ENCODE measurements around the gene EIF5.
A peak's percentile ranks its signal among the peaks of the same experiment; 100 is the strongest.

Gene EIF5

GRCh38 chr14:103333754-103334643, at the start of gene EIF5:
Gene EIF5 (plus strand): TSS chr14:103334237. CDS start chr14:103335861, 1,624 bp downstream.
- DNase-seq, result peak; percentile 99

GRCh38 chr14:103284574-103285467, 49.2 kb upstream of the EIF5 start:
- DNase-seq, result no peak

GRCh38 chr14:103286460-103286859, 47.6 kb upstream of the EIF5 start:
- DNase-seq, result no peak

GRCh38 chr14:103286968-103287850, 46.8 kb upstream of the EIF5 start:
- DNase-seq, result no peak

GRCh38 chr14:103288076-103288766, 45.8 kb upstream of the EIF5 start:
- no peak for DNase-seq

- no peak for DNase-seq
Observed at GRCh38 chr14:103290056-103290455, 44.0 kb upstream of the EIF5 start.

- DNase-seq, result no peak
Observed at GRCh38 chr14:103290494-103290893, 43.5 kb upstream of the EIF5 start.

GRCh38 chr14:103290961-103291360, 43.1 kb upstream of the EIF5 start:
- no peak for DNase-seq

GRCh38 chr14:103292426-103293374, 41.3 kb upstream of the EIF5 start:
- peak; percentile 77 for DNase-seq

- no peak for DNase-seq
Observed at GRCh38 chr14:103293465-103293864, 40.6 kb upstream of the EIF5 start.

- DNase-seq, result no peak
Observed at GRCh38 chr14:103294091-103294490, 39.9 kb upstream of the EIF5 start.

GRCh38 chr14:103296007-103296406, 38.0 kb upstream of the EIF5 start:
- DNase-seq, result no peak

GRCh38 chr14:103296987-103297386, 37.0 kb upstream of the EIF5 start:
- DNase-seq, result no peak

- DNase-seq, result no peak
Observed at GRCh38 chr14:103298620-103299019, 35.4 kb upstream of the EIF5 start.

- no peak for DNase-seq
Observed at GRCh38 chr14:103301512-103302354, 32.3 kb upstream of the EIF5 start.

- no peak for DNase-seq
Observed at GRCh38 chr14:103302966-103303365, 31.1 kb upstream of the EIF5 start.

- no peak for DNase-seq
Observed at GRCh38 chr14:103304706-103305105, 29.3 kb upstream of the EIF5 start.

- DNase-seq, result no peak
Observed at GRCh38 chr14:103308717-103309616, 25.1 kb upstream of the EIF5 start.
